Natural killer cell (primary cell): ENCODE data around the gene NCR2. TPM values are rescaled to one million over a fixed set of nuclear protein-coding genes. Genes with fewer than 3 reads are reported as not detected.

Experiments used
- ATAC-seq, 3 donors: fragments of 150-1000 bp in 2 of 3; fragments of 200-7000 bp in 1 of 3; cut with Tn5 transposase; 1 replicate in 1 of 3; 2 replicates in 2 of 3; pipeline ENCODE4 v1.10.0; 2021; ENCODE audit warnings: mild to moderate bottlenecking in 2 of 3, moderate library complexity in 2 of 3
- DNase-seq, 2 donors: peaks; one replicate each; pipeline versions ENCODE4 v3.0.0 to v3.0.0-alpha.2; 2013 to 2021; ENCODE audit warnings: mixed read lengths in 1 of 2
- H3K27ac ChIP-seq: one replicate; pipeline ENCODE4 v1.5.1; 2013; ENCODE audit warnings: mild to moderate bottlenecking, low read length
- H3K27me3 ChIP-seq: one replicate; pipeline ENCODE4 v1.6.1; 2013; ENCODE audit warnings: low read length; ENCODE audit not compliant: control insufficient read depth, insufficient read depth
- H3K36me3 ChIP-seq: one replicate; pipeline ENCODE4 v1.6.1; 2013; ENCODE audit warnings: low read length; ENCODE audit not compliant: control insufficient read depth, insufficient read depth
- H3K4me1 ChIP-seq: one replicate; pipeline ENCODE4 v1.6.1; 2013; ENCODE audit warnings: low read length; ENCODE audit not compliant: control insufficient read depth, insufficient read depth
- H3K4me3 ChIP-seq: one replicate; pipeline ENCODE4 v1.5.1; 2013; ENCODE audit warnings: low read length
- H3K9me3 ChIP-seq: one replicate; pipeline ENCODE4 v1.6.1; 2013; ENCODE audit warnings: low read length; ENCODE audit not compliant: control insufficient read depth, insufficient read depth
- H3K27ac Mint-ChIP-seq, 2 donors: one replicate each; pipeline ENCODE4 v1.8.0; 2022; ENCODE audit warnings: mild to moderate bottlenecking in 2 of 2, mixed read lengths in 2 of 2, moderate library complexity in 1 of 2
- H3K27me3 Mint-ChIP-seq, 2 donors: one replicate each; pipeline ENCODE4 v1.8.0; 2022; ENCODE audit warnings: low read depth in 2 of 2, mixed read lengths in 2 of 2
- H3K36me3 Mint-ChIP-seq: one replicate; pipeline ENCODE4 v1.8.0; 2022; ENCODE audit warnings: mixed read lengths
- H3K4me1 Mint-ChIP-seq, 2 donors: one replicate each; pipeline ENCODE4 v1.8.0; 2022; ENCODE audit warnings: mixed read lengths in 2 of 2
- H3K4me3 Mint-ChIP-seq: one replicate; pipeline ENCODE4 v1.8.0; 2022; ENCODE audit warnings: mild to moderate bottlenecking, moderate library complexity, mixed read lengths
- H3K9me3 Mint-ChIP-seq, 2 donors: one replicate each; pipeline ENCODE4 v1.8.0; 2022; ENCODE audit warnings: mixed read lengths in 2 of 2
- CTCF ChIP-seq: fragments of 200-600 bp; IDR thresholded peaks from one replicate; pipeline ENCODE4 v1.8.0; 2022; ENCODE audit warnings: antibody characterized with exemption
- WGBS: methylation state at CpG from one replicate; pipeline ENCODE4 v1.1.7; 2013; ENCODE audit warnings: missing lambda C conversion rate; ENCODE audit not compliant: insufficient coverage; 5-methylcytosine and 5-hydroxymethylcytosine counted together
- intact Hi-C: fragments of 100-400 bp; cut with micrococcal nuclease; formaldehyde crosslinking; loops from one replicate; pipeline ENCODE4 v1.14.2; 2022
- total RNA-seq, 4 donors: library from RNA; stranded (reverse); fragments of 120-200 nt in 1 of 4; gene quantifications; one replicate each; pipeline versions ENCODE4 v1.2.3 to v1.2.4, GENCODE V29; 2013 to 2022

Gene NCR2
- total RNA-seq, 3 donors from 2014 or later (not counting 1 experiment from before 2014, with no cell fraction given) = not detected

DNA sequence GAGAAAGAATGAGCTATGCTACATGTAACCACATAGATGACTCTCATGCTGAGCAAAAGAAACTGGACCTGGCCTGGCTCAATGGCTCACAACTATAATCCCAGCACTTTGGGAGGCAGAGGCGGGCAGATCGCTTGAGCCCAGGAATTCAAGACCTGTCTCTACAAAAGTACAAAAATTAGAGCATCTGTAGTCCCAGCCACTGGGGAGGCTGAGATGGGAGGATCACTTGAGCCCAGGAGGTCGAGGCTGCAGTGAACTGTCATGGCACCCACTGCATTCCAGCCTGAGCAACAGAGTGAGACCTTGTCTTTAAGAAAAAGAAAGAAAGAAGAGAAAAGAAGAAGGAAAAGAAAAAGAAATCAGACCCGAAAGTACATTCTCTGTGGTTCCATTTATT is 41.7 kb downstream of the NCR2 start:
- H3K27me3 Mint-ChIP-seq = peaks cover 62 to 87% of the 10 kb centered on the region in 2 donors
- H3K4me1 Mint-ChIP-seq = peaks cover 11 to 16% of the 10 kb centered on the region in 2 donors
- peaks cover 24% of the 10 kb centered on the region for H3K4me1 ChIP-seq
- no peak for ATAC-seq
- H3K27ac Mint-ChIP-seq = no peak overlapping the region
- WGBS = 83% methylated on average over 4 of the region's 4 CpGs
- no peaks in the 10 kb centered on the region for H3K9me3 Mint-ChIP-seq
- DNase-seq = no peak
- H3K36me3 ChIP-seq = no peaks in the 10 kb centered on the region
- intact Hi-C loops = no loop called here
- H3K9me3 ChIP-seq = no peaks in the 10 kb centered on the region
- H3K36me3 Mint-ChIP-seq = no peaks in the 10 kb centered on the region
- H3K4me3 ChIP-seq = no peak overlapping the region
- H3K27ac ChIP-seq = no peak overlapping the region
- H3K4me3 Mint-ChIP-seq = no peak overlapping the region
- no peak for TF ChIP-seq CTCF
- H3K27me3 ChIP-seq = peaks cover 49% of the 10 kb centered on the region

GRCh38 chr6:41379306-41379705 is 43.9 kb downstream of the NCR2 start:
- no peak overlapping the region for H3K27ac ChIP-seq
- no peak overlapping the region for H3K27ac Mint-ChIP-seq
- no peak overlapping the region for H3K4me3 Mint-ChIP-seq
- H3K9me3 Mint-ChIP-seq = no peaks in the 10 kb centered on the region
- peaks cover 32% of the 10 kb centered on the region for H3K27me3 ChIP-seq
- no peak overlapping the region for H3K4me3 ChIP-seq
- TF ChIP-seq CTCF = no peak
- H3K4me1 Mint-ChIP-seq = peaks cover 5 to 8% of the 10 kb centered on the region in 2 donors
- no peaks in the 10 kb centered on the region for H3K36me3 Mint-ChIP-seq
- DNase-seq = no peak
- H3K4me1 ChIP-seq = peaks cover 3% of the 10 kb centered on the region
- intact Hi-C loops = no loop called here
- no peaks in the 10 kb centered on the region for H3K9me3 ChIP-seq
- no peaks in the 10 kb centered on the region for H3K36me3 ChIP-seq
- no peak for ATAC-seq
- peaks cover 59 to 89% of the 10 kb centered on the region in 2 donors for H3K27me3 Mint-ChIP-seq

DNA sequence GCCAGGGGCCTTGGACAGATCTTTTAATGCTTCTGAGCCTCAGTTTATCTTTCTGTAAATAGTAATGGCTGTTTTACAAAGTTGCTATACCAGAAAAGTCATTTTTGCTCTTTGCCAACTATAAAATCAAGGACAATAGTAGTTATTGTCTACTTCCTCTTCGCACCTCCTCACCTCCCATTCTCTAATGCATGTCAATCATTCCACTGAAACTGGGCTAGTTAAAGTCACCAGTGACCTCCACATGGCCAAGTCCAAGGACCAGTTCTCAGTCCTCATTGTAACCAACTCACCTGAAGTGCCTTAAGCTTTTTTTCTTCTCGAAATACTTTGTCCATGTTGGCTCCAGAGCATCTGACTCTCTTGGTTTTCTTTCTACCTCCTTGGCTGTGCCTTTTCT is 51.2 kb downstream of the NCR2 start:
- 87% methylated on average over 2 of the region's 2 CpGs for WGBS
- peaks cover 30 to 33% of the 10 kb centered on the region in 2 donors for H3K27me3 Mint-ChIP-seq
- intact Hi-C loops = no loop called here

More for the DNA sequence above, 51.2 kb downstream of the NCR2 start:
- no peaks in the 10 kb centered on the region for H3K36me3 ChIP-seq
- no peak for TF ChIP-seq CTCF
- no peak for DNase-seq
- H3K9me3 ChIP-seq = no peaks in the 10 kb centered on the region
- no peaks in the 10 kb centered on the region for H3K36me3 Mint-ChIP-seq
- H3K4me3 Mint-ChIP-seq = no peak overlapping the region
- H3K4me1 ChIP-seq = no peaks in the 10 kb centered on the region
- ATAC-seq = no peak
- peaks cover 0 to 5% of the 10 kb centered on the region in 2 donors for H3K4me1 Mint-ChIP-seq
- H3K27ac ChIP-seq = no peak overlapping the region
- H3K27ac Mint-ChIP-seq = no peak overlapping the region
- no peak overlapping the region for H3K4me3 ChIP-seq
- H3K9me3 Mint-ChIP-seq = no peaks in the 10 kb centered on the region
- peaks cover 3% of the 10 kb centered on the region for H3K27me3 ChIP-seq
